GM12878 (cell line): ENCODE measurements around the gene MOCOS. TPM values are rescaled to one million over a fixed set of nuclear protein-coding genes. Genes with fewer than 3 reads are reported as not detected.

Experiments
- ATAC-seq: fragments of 200-7000 bp; cut with Tn5 transposase; 3 replicates; pipeline ENCODE4 v1.9.1; 2020; ENCODE audit warnings: mild to moderate bottlenecking, moderate library complexity
- BruUV-seq: library from RNA; stranded (reverse); fragments of 400-500 nt; replicated peaks from 2 replicates; lab custom pipeline; 2021; lab: Mats Ljungman, UMichigan
- CTCF ChIA-PET: fragments of 300-600 bp; sonication (Branson Sonifier 250); formaldehyde crosslinking; extraction: SDS; loops from one replicate; lab custom pipeline; 2021; ENCODE audit warnings: inconsistent platforms; lab: Yijun Ruan, JAX
- POLR2A ChIA-PET: fragments of 350-600 bp; formaldehyde crosslinking; extraction: SDS; loops from one replicate; lab custom pipeline; 2021; ENCODE audit warnings: inconsistent platforms; lab: Charles Lee
- RAD21 ChIA-PET: fragments of 300-600 bp; sonication (Branson Sonifier 250); formaldehyde crosslinking; loops from one replicate; lab custom pipeline; 2023; ENCODE audit warnings: antibody characterized with exemption; ENCODE audit not compliant: unreplicated experiment; lab: Charles Lee
- SMC1A ChIA-PET: fragments of 300-600 bp; sonication (Branson Sonifier 250); formaldehyde crosslinking; loops from one replicate; lab custom pipeline; 2023; ENCODE audit not compliant: unreplicated experiment, uncharacterized antibody; lab: Charles Lee
- DNase-seq: peaks from one replicate; pipeline ENCODE4 v3.0.0-alpha.2; 2011; ENCODE audit warnings: low read depth, low spot score
- FAIRE-seq: peaks from 3 replicates; lab custom pipeline; 2011; peaks lifted over from hg19 to GRCh38; lab: Jason Lieb, UNC
- H2AFZ ChIP-seq: 2 replicates; pipeline ENCODE4 v1.6.0; 2011; ENCODE audit warnings: low read depth, low read length, control low read depth; ENCODE audit not compliant: control insufficient read depth
- H3K27ac ChIP-seq: 2 replicates; pipeline ENCODE4 v1.5.1; 2011; ENCODE audit warnings: control low read depth; ENCODE audit not compliant: control insufficient read depth, insufficient read depth
- H3K27me3 ChIP-seq, 2 experiments: replicated peaks in 1 of 2; 2 replicates each; pipeline versions ENCODE4 v1.6.0 to v1.6.1; 2011; ENCODE audit warnings: low read length in 1 of 2; ENCODE audit not compliant: control insufficient read depth in 2 of 2, insufficient read depth in 2 of 2
- H3K36me3 ChIP-seq, 2 experiments: 2 replicates each; pipeline ENCODE4 v1.5.1; 2011; ENCODE audit warnings: low read length in 1 of 2; ENCODE audit not compliant: control insufficient read depth in 2 of 2, insufficient read depth in 2 of 2
- H3K4me1 ChIP-seq: 2 replicates; pipeline ENCODE4 v1.6.1; 2011; ENCODE audit warnings: mild to moderate bottlenecking, low read length, moderate library complexity, mixed read lengths; ENCODE audit not compliant: control insufficient read depth, insufficient read depth
- H3K4me2 ChIP-seq: 2 replicates; pipeline ENCODE4 v1.6.0; 2011; ENCODE audit warnings: control low read depth; ENCODE audit not compliant: control insufficient read depth, insufficient read depth
- H3K4me3 ChIP-seq: fragments of 200-600 bp; sonication (generic); 2 replicates; pipeline ENCODE4 v1.5.1; 2016
- H3K79me2 ChIP-seq: 2 replicates; pipeline ENCODE4 v1.6.0; 2011; ENCODE audit warnings: low read length; ENCODE audit not compliant: control insufficient read depth, insufficient read depth
- H3K9ac ChIP-seq: 2 replicates; pipeline ENCODE4 v1.8.0; 2011; ENCODE audit warnings: low read length, control low read depth, mixed read lengths; ENCODE audit not compliant: control insufficient read depth, insufficient read depth
- H3K9me3 ChIP-seq: replicated peaks from 3 replicates; pipeline ENCODE4 v1.5.1; 2011; ENCODE audit warnings: mild to moderate bottlenecking, low read length; ENCODE audit not compliant: control insufficient read depth, insufficient read depth
- H4K20me1 ChIP-seq: 2 replicates; pipeline ENCODE4 v1.6.0; 2011; ENCODE audit not compliant: control insufficient read depth, insufficient read depth
- BHLHE40 ChIP-seq, 2 experiments: fragments of 450-650 bp in 1 of 2; IDR thresholded peaks; 2 replicates each; pipeline ENCODE4 v1.6.1; 2011 to 2017; ENCODE audit warnings: low read depth in 2 of 2, borderline replicate concordance in 1 of 2, improper control_type of control experiment in 1 of 2, low read length in 1 of 2, mild to moderate bottlenecking in 1 of 2
- CBFB ChIP-seq: IDR thresholded peaks from 2 replicates; pipeline ENCODE4 v1.6.1; 2016; ENCODE audit warnings: antibody characterized with exemption, low read depth
- E2F4 ChIP-seq: IDR thresholded peaks from 2 replicates; pipeline ENCODE4 v1.6.1; 2012; ENCODE audit warnings: low read depth, low read length, improper control_type of control experiment
- EED ChIP-seq: sonication (generic); IDR thresholded peaks from 2 replicates; pipeline ENCODE4 v1.6.1; 2016; ENCODE audit warnings: antibody characterized with exemption, low read depth
- EGR1 ChIP-seq, 2 experiments: IDR thresholded peaks; 1 replicate in 1 of 2; 2 replicates in 1 of 2; pipeline ENCODE4 v1.6.1; 2011 to 2012; ENCODE audit warnings: low read depth in 2 of 2, low read length in 2 of 2, borderline replicate concordance in 1 of 2, mild to moderate bottlenecking in 1 of 2, moderate library complexity in 1 of 2
- ELK1 ChIP-seq: IDR thresholded peaks from 2 replicates; pipeline ENCODE4 v1.6.1; 2012; ENCODE audit warnings: low read depth, low read length, improper control_type of control experiment
- FOS ChIP-seq: IDR thresholded peaks from 3 replicates; pipeline ENCODE4 v1.6.1; 2011; ENCODE audit warnings: borderline replicate concordance; ENCODE audit not compliant: insufficient read length; ENCODE audit errors: extremely low read depth
- IRF4 ChIP-seq: IDR thresholded peaks from 2 replicates; pipeline ENCODE4 v1.6.1; 2011; ENCODE audit warnings: low read depth, low read length
- KAT2A ChIP-seq: conservative IDR thresholded peaks from 2 replicates; pipeline ENCODE4 v1.6.1; 2011; ENCODE audit warnings: low read depth, low read length; ENCODE audit not compliant: control insufficient read depth
- NFIC ChIP-seq: IDR thresholded peaks from 2 replicates; pipeline ENCODE4 v1.6.1; 2012; ENCODE audit warnings: low read depth, mild to moderate bottlenecking, inconsistent platforms, low read length, moderate library complexity
- PML ChIP-seq: IDR thresholded peaks from 2 replicates; pipeline ENCODE4 v1.6.1; 2012; ENCODE audit warnings: low read length, inconsistent platforms
- TAF1 ChIP-seq: IDR thresholded peaks from 2 replicates; pipeline ENCODE4 v1.6.1; 2011; ENCODE audit warnings: mild to moderate bottlenecking, low read depth, low read length, borderline replicate concordance
- TARDBP ChIP-seq: IDR thresholded peaks from 2 replicates; pipeline ENCODE4 v1.6.1; 2016; ENCODE audit warnings: borderline replicate concordance
- USF2 ChIP-seq: IDR thresholded peaks from 2 replicates; pipeline ENCODE4 v1.6.1; 2011; ENCODE audit warnings: low read depth, low read length, improper control_type of control experiment, borderline replicate concordance
- WRNIP1 ChIP-seq: IDR thresholded peaks from 2 replicates; pipeline ENCODE4 v1.6.1; 2011; ENCODE audit warnings: low read depth, low read length, improper control_type of control experiment, borderline replicate concordance
- ZBTB40 ChIP-seq: fragments of 450-650 bp; IDR thresholded peaks from 2 replicates; pipeline ENCODE4 v1.6.1; 2016; ENCODE audit warnings: mild to moderate bottlenecking, moderate library complexity, borderline replicate concordance
- ZZZ3 ChIP-seq: IDR thresholded peaks from 2 replicates; pipeline ENCODE4 v1.6.1; 2011; ENCODE audit warnings: low read depth; ENCODE audit not compliant: control insufficient read depth, insufficient read length
- WGBS: methylation state at CpG from one replicate; pipeline ENCODE4 v1.1.6; 2016; ENCODE audit warnings: low lambda C conversion rate; ENCODE audit not compliant: insufficient replicate concordance, insufficient coverage; ENCODE audit errors: missing lambda C conversion rate; 5-methylcytosine and 5-hydroxymethylcytosine counted together
- in situ Hi-C: fragments of 300-500 bp; cut with MboI; formaldehyde crosslinking; loops from 9 replicates; pipeline ENCODE4 v1.14.3; 2018; ENCODE audit warnings: mixed read lengths
- intact Hi-C: fragments of 100-400 bp; cut with micrococcal nuclease; formaldehyde crosslinking; loops from one replicate; pipeline ENCODE4 v1.14.2; 2022; ENCODE audit not compliant: unreplicated experiment
- polyA plus RNA-seq, 11 experiments: library from polyadenylated mRNA; depleted of rRNA in 4 of 11; unstranded in 6 of 11; stranded (reverse) in 5 of 11; fragments of >200 nt; fragmentation: Nextera tagmentation in 4 of 11; fragmentation: Illumina TruSeq in 1 of 11; extraction: Ambion mirVana in 4 of 11; extraction: Trizol in 1 of 11; gene quantifications; 1 replicate in 1 of 11; 2 replicates in 10 of 11; pipeline versions ENCODE4 v1.2.1 to v1.2.3, GENCODE V29; 2011 to 2016; ENCODE audit warnings: inconsistent platforms in 2 of 11, missing spikeins in 2 of 11, low read depth in 1 of 11
- total RNA-seq, 4 experiments: library from RNA; depleted of rRNA in 3 of 4; stranded (reverse); fragments of >200 nt in 3 of 4; fragmentation: Illumina TruSeq in 1 of 4; extraction: Trizol in 1 of 4; gene quantifications; 2 replicates each; pipeline versions ENCODE4 v1.2.1 to v1.2.3, GENCODE V29; 2013 to 2021

MOCOS gene
- total and polyA plus RNA-seq, 10 of the 15 experiments (the other 5 are each of a cell fraction or from before 2014, with no cell fraction given), result 0.16 to 0.56 (median 0.33) TPM

GRCh38 chr18:36205166-36205565 lies 17.9 kb downstream of the MOCOS start (continued):
- TF ChIP-seq ZBTB40 (no peak), ELK1 (no peak), ZZZ3 (no peak), EED (no peak), BHLHE40 (IDR thresholded peaks at IDR 0.05; ENCODE audit: borderline replicate concordance in 1 of 2, low read depth in 2 of 2, low read length in 1 of 2) (no peak), TARDBP (no peak), EGR1 (IDR thresholded peaks at IDR 0.05; ENCODE audit: borderline replicate concordance in 1 of 2, low read depth in 2 of 2, low read length in 2 of 2) (no peak)
- TF ChIP-seq, all 136 proteins: peak for 0

GRCh38 chr18:36207303-36207702 lies 20.0 kb downstream of the MOCOS start:
- POLR2A ChIA-PET, result interaction anchor here (0.6 kb wide), 1 partner anchor 685 kb away, joined by 4 read pairs; no protein-coding TSS in a partner anchor
- Histone ChIP-seq H3K27me3 (no peaks in the 10 kb centered on the region), H3K79me2 (no peaks in the 10 kb centered on the region), H2AFZ (no peak overlapping the region), H3K9ac (no peak overlapping the region), H3K4me3 (no peak overlapping the region), H3K27ac (no peak overlapping the region), H3K36me3 (no peaks in the 10 kb centered on the region), H3K9me3 (no peaks in the 10 kb centered on the region), H3K4me1 (no peaks in the 10 kb centered on the region; the same call in none of the 2 replicates), H3K4me2 (no peak overlapping the region), H4K20me1 (no peaks in the 10 kb centered on the region)
- DNase-seq (no peak), ATAC-seq (no peak), FAIRE-seq (no peak)
- in situ Hi-C loops (no loop called here), intact Hi-C loops (no loop called here)
- no TSS peak for BruUV-seq
- CTCF ChIA-PET, result no interaction called here
- SMC1A ChIA-PET, result no interaction called here
- WGBS, result 0% methylated on average over 1 of the region's 1 CpG
- RAD21 ChIA-PET, result no interaction called here
- TF ChIP-seq IRF4 (no peak), KAT2A (no peak), USF2 (no peak), E2F4 (no peak), PML (no peak), TAF1 (no peak), FOS (no peak), CBFB (no peak), NFIC (no peak), WRNIP1 (no peak)
